A549 (cell line): ENCODE data around the gene LRRC31. TPM values are rescaled to one million over a fixed set of nuclear protein-coding genes. Genes with fewer than 3 reads are reported as not detected.

Experiments
- ATAC-seq, 2 experiments: fragments of 200-7000 bp in 1 of 2; fragments of >200 bp in 1 of 2; cut with Nextera tagmentation in 1 of 2; cut with Tn5 transposase in 1 of 2; 3 replicates each; pipeline versions ENCODE4 v1.8.0 to v1.9.1; 2018 to 2020; ENCODE audit warnings: mild to moderate bottlenecking in 1 of 2, moderate library complexity in 1 of 2
- CTCF ChIA-PET: fragments of 300-600 bp; sonication (Branson Sonifier 250); formaldehyde crosslinking; extraction: SDS; loops from one replicate; lab custom pipeline; 2021; ENCODE audit warnings: antibody characterized with exemption, inconsistent platforms; lab: Yijun Ruan, JAX
- POLR2A ChIA-PET: fragments of 350-600 bp; formaldehyde crosslinking; extraction: SDS; loops from one replicate; lab custom pipeline; 2021; ENCODE audit warnings: antibody characterized with exemption, inconsistent platforms; lab: Yijun Ruan, JAX
- DNase-seq, 2 experiments: peaks; one replicate each; pipeline versions ENCODE4 v3.0.0 to v3.0.0-alpha.2; 2011 to 2016; ENCODE audit warnings: low read depth in 1 of 2, low spot score in 1 of 2
- FAIRE-seq: peaks from 2 replicates; lab custom pipeline; 2011; peaks lifted over from hg19 to GRCh38; lab: Jason Lieb, UNC
- H3K27ac ChIP-seq, 2 experiments: fragments of >200 bp; sonication (Bioruptor Twin); formaldehyde crosslinking; 3 replicates each; pipeline ENCODE4 v1.5.1; 2016 to 2017
- H3K4me1 ChIP-seq: fragments of >200 bp; sonication (Bioruptor Twin); formaldehyde crosslinking; 3 replicates; pipeline ENCODE4 v1.6.1; 2016
- H3K4me2 ChIP-seq: fragments of >200 bp; sonication (Bioruptor Twin); formaldehyde crosslinking; 3 replicates; pipeline ENCODE4 v1.6.1; 2016
- H3K4me3 ChIP-seq: fragments of >200 bp; sonication (Bioruptor Twin); formaldehyde crosslinking; 3 replicates; pipeline ENCODE4 v1.5.1; 2016
- H3K9me3 ChIP-seq: fragments of >200 bp; sonication (Bioruptor Twin); formaldehyde crosslinking; 3 replicates; pipeline ENCODE4 v1.6.1; 2016
- BHLHE40 ChIP-seq: IDR thresholded peaks from 2 replicates; pipeline ENCODE4 v1.6.1; 2012; ENCODE audit warnings: low read depth, low read length, inconsistent platforms
- CBX8 ChIP-seq: fragments of 200-600 bp; sonication (generic); IDR thresholded peaks from 2 replicates; pipeline ENCODE4 v1.6.1; 2016
- CEBPB ChIP-seq, 2 experiments: fragments of >200 bp in 1 of 2; sonication (Bioruptor Twin) in 1 of 2; formaldehyde crosslinking in 1 of 2; IDR thresholded peaks; 2 replicates each; pipeline ENCODE4 v1.6.1; 2012 to 2016
- EHF ChIP-seq: fragments of 250-450 bp; sonication (Bioruptor Pico); IDR thresholded peaks from 2 replicates; pipeline ENCODE4 v1.5.0; 2020; ENCODE audit warnings: mild to moderate bottlenecking
- ESRRA ChIP-seq: fragments of 150-350 bp; IDR thresholded peaks from 2 replicates; pipeline ENCODE4 v1.6.1; 2014; ENCODE audit warnings: mild to moderate bottlenecking, low read length, borderline replicate concordance
- FOSL2 ChIP-seq, 2 experiments: fragments of 450-650 bp in 1 of 2; fragments of >200 bp in 1 of 2; sonication (Bioruptor Twin) in 1 of 2; formaldehyde crosslinking; IDR thresholded peaks; 2 replicates each; pipeline versions ENCODE4 v1.5.0 to v1.6.1; 2016 to 2020; ENCODE audit warnings: mild to moderate bottlenecking in 1 of 2, moderate library complexity in 1 of 2
- GATA3 ChIP-seq: IDR thresholded peaks from 2 replicates; pipeline ENCODE4 v1.6.1; 2012; ENCODE audit warnings: borderline replicate concordance
- HOXA7 ChIP-seq: fragments of 250-450 bp; sonication (Bioruptor Pico); IDR thresholded peaks from 2 replicates; pipeline ENCODE4 v1.5.0; 2020; ENCODE audit warnings: mild to moderate bottlenecking, moderate library complexity
- JUN ChIP-seq, 2 experiments: fragments of >200 bp; sonication (Bioruptor Twin); formaldehyde crosslinking; IDR thresholded peaks; 2 replicates in 1 of 2; 3 replicates in 1 of 2; pipeline ENCODE4 v1.6.1; 2016 to 2017
- KDM1A ChIP-seq: fragments of 200-600 bp; sonication (generic); IDR thresholded peaks from 2 replicates; pipeline ENCODE4 v1.6.1; 2016; ENCODE audit warnings: low read depth, mild to moderate bottlenecking
- MAZ ChIP-seq: fragments of 150-350 bp; IDR thresholded peaks from 2 replicates; pipeline ENCODE4 v1.6.1; 2014; ENCODE audit warnings: antibody characterized with exemption, low read depth, low read length, borderline replicate concordance
- NFE2L2 ChIP-seq: fragments of 150-350 bp; conservative IDR thresholded peaks from 2 replicates; pipeline ENCODE4 v1.6.1; 2014; ENCODE audit warnings: low read length
- POLR2AphosphoS2 ChIP-seq: conservative IDR thresholded peaks from 2 replicates; pipeline ENCODE4 v1.6.1; 2012; ENCODE audit warnings: low read length, improper control_type of control experiment, inconsistent platforms
- RARB ChIP-seq: fragments of 250-450 bp; sonication (Bioruptor Pico); IDR thresholded peaks from 2 replicates; pipeline ENCODE4 v1.8.0; 2021; ENCODE audit warnings: mild to moderate bottlenecking, moderate library complexity
- RFX5 ChIP-seq: fragments of 450-650 bp; IDR thresholded peaks from 2 replicates; pipeline ENCODE4 v1.7.1; 2014; ENCODE audit warnings: antibody characterized with exemption, mild to moderate bottlenecking, moderate library complexity
- RNF2 ChIP-seq: fragments of 200-600 bp; sonication (generic); IDR thresholded peaks from 2 replicates; pipeline ENCODE4 v1.6.1; 2016; ENCODE audit warnings: low read depth, mild to moderate bottlenecking, antibody characterized with exemption, moderate library complexity, borderline replicate concordance
- SMC3 ChIP-seq: fragments of >200 bp; sonication (Bioruptor Twin); formaldehyde crosslinking; IDR thresholded peaks from 3 replicates; pipeline ENCODE4 v1.6.1; 2018; ENCODE audit warnings: inconsistent platforms
- SREBF2 ChIP-seq: fragments of 450-650 bp; IDR thresholded peaks from 2 replicates; pipeline ENCODE4 v1.6.1; 2014; ENCODE audit warnings: mild to moderate bottlenecking, moderate library complexity
- TFCP2L1 ChIP-seq: fragments of 250-450 bp; sonication (Bioruptor Pico); IDR thresholded peaks from 2 replicates; pipeline ENCODE4 v1.5.0; 2021; ENCODE audit warnings: mild to moderate bottlenecking
- TP53 ChIP-seq: fragments of 250-450 bp; sonication (Bioruptor Pico); IDR thresholded peaks from 2 replicates; pipeline ENCODE4 v1.5.0; 2021; ENCODE audit warnings: mild to moderate bottlenecking, moderate library complexity
- ZFP36 ChIP-seq: fragments of 450-650 bp; IDR thresholded peaks from 2 replicates; pipeline ENCODE4 v1.6.1; 2014; ENCODE audit warnings: borderline replicate concordance; ENCODE audit not compliant: partially characterized antibody
- ZNF302 ChIP-seq: fragments of 250-450 bp; sonication (Bioruptor Pico); IDR thresholded peaks from 2 replicates; pipeline ENCODE4 v1.9.0; 2021; ENCODE audit warnings: inconsistent platforms, mild to moderate bottlenecking, moderate library complexity
- ZSCAN20 ChIP-seq: fragments of 250-450 bp; sonication (Bioruptor Pico); IDR thresholded peaks from 2 replicates; pipeline ENCODE4 v1.8.0; 2022; ENCODE audit warnings: mild to moderate bottlenecking, moderate library complexity
- WGBS: methylation state at CpG from one replicate; pipeline ENCODE4 v1.1.6; 2017; ENCODE audit errors: missing lambda C conversion rate; 5-methylcytosine and 5-hydroxymethylcytosine counted together
- polyA plus RNA-seq, 4 experiments: library from polyadenylated mRNA; depleted of rRNA in 3 of 4; stranded (reverse); fragments of >200 nt; fragmentation: RNase III in 1 of 4; extraction: RNeasy Plus Mini Kit Qiagen cat#74134 plus additional on column Dnase treatment in 1 of 4; gene quantifications; 2 replicates in 3 of 4; 3 replicates in 1 of 4; pipeline ENCODE4 v1.2.3, GENCODE V29; 2011 to 2017
- TF ChIP-seq, protein P1 (sequence below): fragments of 150-350 bp; IDR thresholded peaks from 2 replicates; pipeline ENCODE4 v1.6.1; 2014; ENCODE audit warnings: low read depth, mild to moderate bottlenecking, low read length
- TF ChIP-seq, protein P2 (sequence below): fragments of 450-650 bp; IDR thresholded peaks from 2 replicates; pipeline ENCODE4 v1.6.1; 2014; ENCODE audit warnings: antibody characterized with exemption
- TF ChIP-seq, protein P3 (sequence below): fragments of 250-450 bp; sonication (Bioruptor Pico); IDR thresholded peaks from 2 replicates; pipeline ENCODE4 v1.5.0; 2020; ENCODE audit warnings: low read depth, mild to moderate bottlenecking, moderate library complexity
- TF ChIP-seq, protein P4 (sequence below): fragments of >200 bp; sonication (Bioruptor Twin); formaldehyde crosslinking; IDR thresholded peaks from 3 replicates; pipeline ENCODE4 v1.5.1; 2016
- TF ChIP-seq, protein P5 (sequence below): IDR thresholded peaks from 2 replicates; pipeline ENCODE4 v1.6.1; 2012

LRRC31 gene
- polyA plus RNA-seq, 2 of the 4 experiments (the other 2 are of a cell fraction), result 0.04 to 0.27 TPM

DNA sequence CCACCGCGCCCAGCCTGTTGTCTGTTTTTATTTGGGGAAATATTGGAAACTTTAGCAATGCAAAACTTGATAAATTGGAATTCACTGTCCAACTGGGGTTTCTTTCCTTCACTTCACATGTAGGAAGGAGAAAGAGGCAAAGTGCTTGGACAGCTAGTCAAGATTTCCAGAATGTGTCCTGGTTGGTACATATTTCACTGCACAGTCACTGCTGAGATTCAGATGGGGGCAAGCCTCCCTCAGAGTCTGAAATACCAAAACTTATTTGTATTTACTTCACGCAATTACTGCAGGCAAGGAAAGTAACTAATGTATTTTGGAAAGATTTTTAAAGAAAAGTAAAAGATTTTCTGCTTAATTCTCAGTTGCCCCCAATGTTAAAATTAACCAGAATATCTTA is 21.0 kb downstream of the LRRC31 start (continued):
- no peak for TF ChIP-seq POLR2AphosphoS2
- TF ChIP-seq, protein P1, sequence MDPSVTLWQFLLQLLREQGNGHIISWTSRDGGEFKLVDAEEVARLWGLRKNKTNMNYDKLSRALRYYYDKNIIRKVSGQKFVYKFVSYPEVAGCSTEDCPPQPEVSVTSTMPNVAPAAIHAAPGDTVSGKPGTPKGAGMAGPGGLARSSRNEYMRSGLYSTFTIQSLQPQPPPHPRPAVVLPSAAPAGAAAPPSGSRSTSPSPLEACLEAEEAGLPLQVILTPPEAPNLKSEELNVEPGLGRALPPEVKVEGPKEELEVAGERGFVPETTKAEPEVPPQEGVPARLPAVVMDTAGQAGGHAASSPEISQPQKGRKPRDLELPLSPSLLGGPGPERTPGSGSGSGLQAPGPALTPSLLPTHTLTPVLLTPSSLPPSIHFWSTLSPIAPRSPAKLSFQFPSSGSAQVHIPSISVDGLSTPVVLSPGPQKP, result no peak

DNA sequence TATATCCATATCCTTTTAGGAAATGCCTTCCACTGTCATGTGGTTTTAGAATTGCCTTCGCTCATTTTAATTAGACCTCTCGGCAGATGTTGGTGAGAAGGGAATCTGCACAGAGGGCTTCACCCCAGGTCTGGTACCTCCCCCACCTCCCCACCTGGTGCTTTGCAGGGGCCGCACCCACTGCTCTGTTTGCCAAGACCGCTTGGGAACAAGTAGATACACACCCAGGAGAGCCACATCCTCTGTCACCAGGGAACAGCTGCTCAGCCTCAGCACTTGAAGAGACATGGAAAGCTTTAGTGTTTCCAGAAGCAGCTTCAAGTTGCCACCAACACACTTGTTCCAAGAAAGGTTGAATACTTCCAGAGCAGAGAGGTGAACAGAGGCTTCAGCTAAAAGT is 21.8 kb downstream of the LRRC31 start:
- POLR2A ChIA-PET, result no interaction called here
- no peaks in the 10 kb centered on the region for H3K4me1 ChIP-seq
- H3K4me3 ChIP-seq, result no peak overlapping the region
- 48% methylated on average over 4 of the region's 4 CpGs for WGBS
- TF ChIP-seq, protein P2, sequence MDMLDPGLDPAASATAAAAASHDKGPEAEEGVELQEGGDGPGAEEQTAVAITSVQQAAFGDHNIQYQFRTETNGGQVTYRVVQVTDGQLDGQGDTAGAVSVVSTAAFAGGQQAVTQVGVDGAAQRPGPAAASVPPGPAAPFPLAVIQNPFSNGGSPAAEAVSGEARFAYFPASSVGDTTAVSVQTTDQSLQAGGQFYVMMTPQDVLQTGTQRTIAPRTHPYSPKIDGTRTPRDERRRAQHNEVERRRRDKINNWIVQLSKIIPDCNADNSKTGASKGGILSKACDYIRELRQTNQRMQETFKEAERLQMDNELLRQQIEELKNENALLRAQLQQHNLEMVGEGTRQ, result no peak
- TF ChIP-seq ZFP36 (no peak), JUN (IDR thresholded peaks at IDR 0.05) (no peak), ESRRA (no peak), RNF2 (no peak), CBX8 (no peak), EHF (CRISPR knock-in tag) (no peak)
- TF ChIP-seq, protein P3, sequence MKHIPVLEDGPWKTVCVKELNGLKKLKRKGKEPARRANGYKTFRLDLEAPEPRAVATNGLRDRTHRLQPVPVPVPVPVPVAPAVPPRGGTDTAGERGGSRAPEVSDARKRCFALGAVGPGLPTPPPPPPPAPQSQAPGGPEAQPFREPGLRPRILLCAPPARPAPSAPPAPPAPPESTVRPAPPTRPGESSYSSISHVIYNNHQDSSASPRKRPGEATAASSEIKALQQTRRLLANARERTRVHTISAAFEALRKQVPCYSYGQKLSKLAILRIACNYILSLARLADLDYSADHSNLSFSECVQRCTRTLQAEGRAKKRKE, result no peak
- TF ChIP-seq, protein P4, sequence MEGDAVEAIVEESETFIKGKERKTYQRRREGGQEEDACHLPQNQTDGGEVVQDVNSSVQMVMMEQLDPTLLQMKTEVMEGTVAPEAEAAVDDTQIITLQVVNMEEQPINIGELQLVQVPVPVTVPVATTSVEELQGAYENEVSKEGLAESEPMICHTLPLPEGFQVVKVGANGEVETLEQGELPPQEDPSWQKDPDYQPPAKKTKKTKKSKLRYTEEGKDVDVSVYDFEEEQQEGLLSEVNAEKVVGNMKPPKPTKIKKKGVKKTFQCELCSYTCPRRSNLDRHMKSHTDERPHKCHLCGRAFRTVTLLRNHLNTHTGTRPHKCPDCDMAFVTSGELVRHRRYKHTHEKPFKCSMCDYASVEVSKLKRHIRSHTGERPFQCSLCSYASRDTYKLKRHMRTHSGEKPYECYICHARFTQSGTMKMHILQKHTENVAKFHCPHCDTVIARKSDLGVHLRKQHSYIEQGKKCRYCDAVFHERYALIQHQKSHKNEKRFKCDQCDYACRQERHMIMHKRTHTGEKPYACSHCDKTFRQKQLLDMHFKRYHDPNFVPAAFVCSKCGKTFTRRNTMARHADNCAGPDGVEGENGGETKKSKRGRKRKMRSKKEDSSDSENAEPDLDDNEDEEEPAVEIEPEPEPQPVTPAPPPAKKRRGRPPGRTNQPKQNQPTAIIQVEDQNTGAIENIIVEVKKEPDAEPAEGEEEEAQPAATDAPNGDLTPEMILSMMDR, result no peak
- TF ChIP-seq, all 56 proteins: peak for 0
- CTCF ChIA-PET, result no interaction called here
- ATAC-seq (peak in 1 of 2 experiments; percentile 16; a peak in 1 of 6 replicates), DNase-seq (no peak), FAIRE-seq (no peak)
- no peak overlapping the region for H3K27ac ChIP-seq
- no peaks in the 10 kb centered on the region for H3K9me3 ChIP-seq
- H3K4me2 ChIP-seq, result no peak overlapping the region

DNA sequence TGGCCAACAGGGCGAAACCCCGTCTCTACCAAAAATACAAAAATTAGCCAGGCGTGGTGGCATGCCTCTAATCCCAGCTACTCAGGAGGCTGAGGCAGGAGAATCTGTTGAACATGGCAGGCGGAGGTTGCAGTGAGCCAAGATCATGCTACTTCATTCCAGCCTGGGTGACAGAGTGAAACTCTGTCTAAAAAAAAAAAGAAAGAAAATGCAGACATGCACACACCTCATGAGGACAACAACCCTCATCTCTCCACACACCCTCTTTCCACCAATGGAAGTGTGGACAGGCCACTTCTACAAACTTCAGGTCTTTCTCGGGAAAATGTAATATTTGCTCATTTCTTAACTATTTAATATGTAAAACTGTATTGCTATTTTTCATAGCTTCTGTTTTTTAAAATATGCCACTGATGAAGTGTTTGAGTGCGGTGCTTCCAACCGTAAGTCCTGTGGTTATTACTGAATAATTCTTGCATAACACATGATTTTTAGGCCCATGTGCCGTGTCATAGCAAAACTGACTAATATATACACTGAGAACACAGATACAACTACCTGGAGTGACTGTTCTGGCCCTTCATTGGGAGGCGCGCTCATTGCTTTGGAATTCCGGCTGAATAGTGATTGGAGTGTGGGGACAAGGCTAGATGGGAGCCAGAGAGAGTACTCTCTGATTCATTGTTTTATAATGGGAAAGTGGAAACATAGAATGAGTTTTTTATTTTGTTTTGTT is 23.1 kb downstream of the LRRC31 start:
- DNase-seq (peak in 1 of 2 experiments; percentile 15), ATAC-seq (peak; percentile 71 to 76), FAIRE-seq (no peak)
- Histone ChIP-seq H3K9me3 (no peaks in the 10 kb centered on the region), H3K4me3 (no peak overlapping the region), H3K27ac (no peak overlapping the region), H3K4me2 (no peak overlapping the region), H3K4me1 (no peaks in the 10 kb centered on the region)
- ChIA-PET POLR2A (no interaction called here), CTCF (interaction anchor here (0.7 to 1.2 kb wide), 2 partner anchors 84 to 89 kb away, joined by 3 read pairs; no protein-coding TSS in a partner anchor)
- 78% methylated on average over 11 of the region's 11 CpGs for WGBS
- no peak for TF ChIP-seq TP53 (CRISPR knock-in tag)
- TF ChIP-seq RFX5, result no peak
- TF ChIP-seq, protein P5, sequence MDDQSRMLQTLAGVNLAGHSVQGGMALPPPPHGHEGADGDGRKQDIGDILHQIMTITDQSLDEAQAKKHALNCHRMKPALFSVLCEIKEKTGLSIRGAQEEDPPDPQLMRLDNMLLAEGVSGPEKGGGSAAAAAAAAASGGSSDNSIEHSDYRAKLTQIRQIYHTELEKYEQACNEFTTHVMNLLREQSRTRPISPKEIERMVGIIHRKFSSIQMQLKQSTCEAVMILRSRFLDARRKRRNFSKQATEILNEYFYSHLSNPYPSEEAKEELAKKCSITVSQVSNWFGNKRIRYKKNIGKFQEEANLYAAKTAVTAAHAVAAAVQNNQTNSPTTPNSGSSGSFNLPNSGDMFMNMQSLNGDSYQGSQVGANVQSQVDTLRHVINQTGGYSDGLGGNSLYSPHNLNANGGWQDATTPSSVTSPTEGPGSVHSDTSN, result no peak
- no peak for TF ChIP-seq BHLHE40
- no peak for TF ChIP-seq ZSCAN20 (CRISPR knock-in tag)
- TF ChIP-seq MAZ, result no peak
- TF ChIP-seq, protein P4, result no peak
- no peak for TF ChIP-seq RARB (CRISPR knock-in tag)
- no peak for TF ChIP-seq ESRRA
- TF ChIP-seq GATA3, result no peak
- no peak for TF ChIP-seq SREBF2
- no peak for TF ChIP-seq SMC3
- no peak for TF ChIP-seq KDM1A
- TF ChIP-seq HOXA7, result no peak
- TF ChIP-seq TFCP2L1, result no peak
- TF ChIP-seq NFE2L2, result no peak
- TF ChIP-seq CEBPB (IDR thresholded peaks at IDR 0.05), result no peak
- TF ChIP-seq ZNF302 (CRISPR knock-in tag), result no peak
- TF ChIP-seq FOSL2 (IDR thresholded peaks at IDR 0.05), result no peak
- TF ChIP-seq FOSL2 (CRISPR knock-in tag; IDR thresholded peaks at IDR 0.05), result no peak
